Neural progenitor cell (in vitro differentiated cells): ENCODE data around the gene ZSCAN21. TPM values are rescaled to one million over a fixed set of nuclear protein-coding genes. Genes with fewer than 3 reads are reported as not detected.
"Not testable (repeated sequence)": the region's sequence is repeated elsewhere in the genome, so short reads cannot be mapped to it uniquely, and the experiment has no call there.

ENCODE experiments used
- DNase-seq: peaks from one replicate; pipeline ENCODE4 v3.0.0-alpha.2; 2016; ENCODE audit warnings: low spot score
- H2AFZ ChIP-seq: fragments of 200-600 bp; sonication (generic); replicated peaks from 2 replicates; pipeline ENCODE4 v1.6.1; 2016; ENCODE audit warnings: antibody characterized with exemption
- H3F3A ChIP-seq: fragments of 200-600 bp; sonication (generic); 2 replicates; pipeline ENCODE4 v1.6.1; 2016; ENCODE audit warnings: antibody characterized with exemption, low read depth
- H3K27ac ChIP-seq: fragments of 200-600 bp; sonication (generic); 2 replicates; pipeline ENCODE4 v1.5.1; 2016; ENCODE audit warnings: mild to moderate bottlenecking
- H3K27me3 ChIP-seq: fragments of 200-600 bp; sonication (generic); 2 replicates; pipeline ENCODE4 v1.6.1; 2016; ENCODE audit warnings: mild to moderate bottlenecking, moderate library complexity
- H3K36me3 ChIP-seq: fragments of 200-600 bp; sonication (generic); 2 replicates; pipeline ENCODE4 v1.5.1; 2016
- H3K4me1 ChIP-seq: fragments of 200-600 bp; sonication (generic); 2 replicates; pipeline ENCODE4 v1.6.1; 2016; ENCODE audit warnings: mixed run types
- H3K4me2 ChIP-seq: fragments of 200-600 bp; sonication (generic); 2 replicates; pipeline ENCODE4 v1.6.1; 2016
- H3K4me3 ChIP-seq: fragments of 200-600 bp; sonication (generic); 2 replicates; pipeline ENCODE4 v1.5.1; 2016
- H3K79me2 ChIP-seq: fragments of 200-600 bp; sonication (generic); 2 replicates; pipeline ENCODE4 v1.6.1; 2016; ENCODE audit warnings: low read depth
- H3K9ac ChIP-seq: fragments of 200-600 bp; sonication (generic); 2 replicates; pipeline ENCODE4 v1.6.1; 2016
- H3K9me3 ChIP-seq: fragments of 200-600 bp; sonication (generic); 2 replicates; pipeline ENCODE4 v1.5.1; 2016; ENCODE audit warnings: low read depth
- H4K20me1 ChIP-seq: fragments of 200-600 bp; sonication (generic); 2 replicates; pipeline ENCODE4 v1.6.1; 2016; ENCODE audit warnings: low read depth
- H3K27ac Mint-ChIP-seq: 3 replicates; pipeline ENCODE4 v1.8.0; 2021; ENCODE audit warnings: mixed read lengths
- H3K27me3 Mint-ChIP-seq: 2 replicates; pipeline ENCODE4 v1.8.0; 2022; ENCODE audit warnings: low read depth, mild to moderate bottlenecking, inconsistent platforms, moderate library complexity, mixed read lengths; ENCODE audit not compliant: insufficient read depth
- H3K36me3 Mint-ChIP-seq: 3 replicates; pipeline ENCODE4 v1.8.0; 2021; ENCODE audit warnings: mixed read lengths
- H3K4me1 Mint-ChIP-seq: 3 replicates; pipeline ENCODE4 v1.8.0; 2021; ENCODE audit warnings: mixed read lengths
- H3K4me3 Mint-ChIP-seq: 3 replicates; pipeline ENCODE4 v1.8.0; 2021; ENCODE audit warnings: mild to moderate bottlenecking, moderate library complexity, mixed read lengths
- H3K9me3 Mint-ChIP-seq: 3 replicates; pipeline ENCODE4 v1.8.0; 2020; ENCODE audit warnings: mixed read lengths
- CTCF ChIP-seq: fragments of 200-600 bp; sonication (generic); IDR thresholded peaks from 2 replicates; pipeline ENCODE4 v1.5.1; 2017; ENCODE audit warnings: antibody characterized with exemption, mild to moderate bottlenecking
- EZH2 ChIP-seq: fragments of 200-600 bp; sonication (generic); IDR thresholded peaks from 2 replicates; pipeline ENCODE4 v1.6.1; 2017; ENCODE audit warnings: antibody characterized with exemption, mild to moderate bottlenecking, moderate library complexity
- EZH2phosphoT487 ChIP-seq: fragments of 200-600 bp; sonication (generic); IDR thresholded peaks from 2 replicates; pipeline ENCODE4 v1.6.1; 2017; ENCODE audit warnings: antibody characterized with exemption
- total RNA-seq: library from RNA; depleted of rRNA; stranded (reverse); fragments of >200 nt; gene quantifications from 2 replicates; pipeline ENCODE4 v1.2.3, GENCODE V29; 2015; ENCODE audit warnings: low replicate concordance

ZSCAN21 gene
- total RNA-seq, 1 donor from 2014 or later = 29.0 TPM

- no peak for TF ChIP-seq EZH2phosphoT487
- H3K4me3 Mint-ChIP-seq = no peak overlapping the region
- Histone ChIP-seq H3K9ac (no peak overlapping the region), H3K9me3 (no peaks in the 10 kb centered on the region), H4K20me1 (no peaks in the 10 kb centered on the region), H3F3A (no peaks in the 10 kb centered on the region), H3K27me3 (peaks cover 4% of the 10 kb centered on the region), H3K4me2 (no peak overlapping the region), H3K79me2 (no peaks in the 10 kb centered on the region), H3K4me3 (no peak overlapping the region), H3K36me3 (no peaks in the 10 kb centered on the region), H3K4me1 (no peaks in the 10 kb centered on the region), H2AFZ (no peak overlapping the region), H3K27ac (no peak overlapping the region)
- H3K27me3 Mint-ChIP-seq = peaks cover 9% of the 10 kb centered on the region
- DNase-seq = peak; percentile 34
- H3K27ac Mint-ChIP-seq = no peak overlapping the region
- H3K4me1 Mint-ChIP-seq = peaks cover 2% of the 10 kb centered on the region
- H3K9me3 Mint-ChIP-seq = no peaks in the 10 kb centered on the region
- H3K36me3 Mint-ChIP-seq = no peaks in the 10 kb centered on the region
Observed at GRCh38 chr7:100007887-100008286, 41.7 kb upstream of the ZSCAN21 start.

- TF ChIP-seq CTCF = no peak
- no peak for TF ChIP-seq EZH2
- TF ChIP-seq EZH2phosphoT487 = no peak
- no peak overlapping the region for H3K27ac Mint-ChIP-seq
- H3K27ac ChIP-seq = no peak overlapping the region
- H3K4me2 ChIP-seq = no peak overlapping the region
- H3K79me2 ChIP-seq = no peaks in the 10 kb centered on the region
- DNase-seq = no peak
- H4K20me1 ChIP-seq = no peaks in the 10 kb centered on the region
- no peak overlapping the region for H2AFZ ChIP-seq
- no peaks in the 10 kb centered on the region for H3K36me3 Mint-ChIP-seq
- no peaks in the 10 kb centered on the region for H3K9me3 ChIP-seq
- no peaks in the 10 kb centered on the region for H3K9me3 Mint-ChIP-seq
- H3K9ac ChIP-seq = no peak overlapping the region
- H3K4me1 Mint-ChIP-seq = peaks cover 2% of the 10 kb centered on the region
- no peak overlapping the region for H3K4me3 ChIP-seq
- H3K4me1 ChIP-seq = no peaks in the 10 kb centered on the region
- H3K27me3 ChIP-seq = peaks cover 4% of the 10 kb centered on the region
- no peaks in the 10 kb centered on the region for H3F3A ChIP-seq
- H3K4me3 Mint-ChIP-seq = no peak overlapping the region
- H3K27me3 Mint-ChIP-seq = peaks cover 9% of the 10 kb centered on the region
- H3K36me3 ChIP-seq = no peaks in the 10 kb centered on the region
Observed at GRCh38 chr7:100008525-100008924, 41.0 kb upstream of the ZSCAN21 start.

GRCh38 chr7:100009952-100010351 is 39.6 kb upstream of the ZSCAN21 start:
- not testable (repeated sequence) for H3K36me3 Mint-ChIP-seq, H3K27me3 ChIP-seq, H3K27ac ChIP-seq, H3K27ac Mint-ChIP-seq, H2AFZ ChIP-seq, H3K9me3 Mint-ChIP-seq, H3K4me3 Mint-ChIP-seq, H3K4me1 Mint-ChIP-seq, H3K4me1 ChIP-seq, H4K20me1 ChIP-seq, H3K4me2 ChIP-seq, H3K9me3 ChIP-seq, H3K36me3 ChIP-seq, H3K9ac ChIP-seq, H3K27me3 Mint-ChIP-seq, DNase-seq, H3F3A ChIP-seq, H3K79me2 ChIP-seq, H3K4me3 ChIP-seq

GRCh38 chr7:100010901-100011300 is 38.7 kb upstream of the ZSCAN21 start:
- peaks cover 12% of the 10 kb centered on the region for H3K27me3 Mint-ChIP-seq
- H3K9me3 Mint-ChIP-seq = no peaks in the 10 kb centered on the region
- H3K36me3 Mint-ChIP-seq = no peaks in the 10 kb centered on the region
- Histone ChIP-seq H2AFZ (no peak overlapping the region), H3K27ac (no peak overlapping the region), H3K36me3 (no peaks in the 10 kb centered on the region), H4K20me1 (no peaks in the 10 kb centered on the region), H3K4me3 (no peak overlapping the region), H3K9ac (no peak overlapping the region), H3K79me2 (peaks cover 6% of the 10 kb centered on the region), H3K9me3 (no peaks in the 10 kb centered on the region), H3K27me3 (peaks cover 4% of the 10 kb centered on the region), H3K4me2 (no peak overlapping the region), H3F3A (no peaks in the 10 kb centered on the region), H3K4me1 (peaks cover 3% of the 10 kb centered on the region)
- TF ChIP-seq CTCF = no peak
- no peak for TF ChIP-seq EZH2
- TF ChIP-seq EZH2phosphoT487 = no peak
- no peak overlapping the region for H3K4me3 Mint-ChIP-seq
- no peak for DNase-seq
- H3K4me1 Mint-ChIP-seq = peaks cover 8% of the 10 kb centered on the region
- H3K27ac Mint-ChIP-seq = no peak overlapping the region
